GM23338 (cell line): ENCODE results near the gene KIF20B.

ENCODE experiments used
- CREB1 ChIP-seq: fragments of 250-450 bp; sonication (Bioruptor Pico); IDR thresholded peaks from 2 replicates; pipeline ENCODE4 v1.5.0; 2020; ENCODE audit warnings: low read depth, mild to moderate bottlenecking, moderate library complexity
- CTCF ChIP-seq, 2 experiments: fragments of 200-600 bp in 1 of 2; sonication (generic) in 1 of 2; conservative IDR thresholded peaks; 2 replicates each; pipeline versions ENCODE4 v1.5.1 to v1.6.1; 2016 to 2017; ENCODE audit warnings: antibody characterized with exemption in 2 of 2, low read depth in 2 of 2, mild to moderate bottlenecking in 2 of 2, moderate library complexity in 1 of 2
- ETS1 ChIP-seq: IDR thresholded peaks from 2 replicates; pipeline ENCODE4 v1.6.1; 2016; ENCODE audit warnings: antibody characterized with exemption
- EZH2 ChIP-seq: fragments of 200-600 bp; sonication (generic); IDR thresholded peaks from one replicate; pipeline ENCODE4 v1.8.0; 2017; ENCODE audit warnings: antibody characterized with exemption, mild to moderate bottlenecking, low read depth; ENCODE audit not compliant: unreplicated experiment
- EZH2phosphoT487 ChIP-seq: fragments of 200-600 bp; sonication (generic); IDR thresholded peaks from one replicate; pipeline ENCODE4 v1.8.1; 2018; ENCODE audit warnings: antibody characterized with exemption; ENCODE audit not compliant: unreplicated experiment
- POLR2AphosphoS5 ChIP-seq: IDR thresholded peaks from 2 replicates; pipeline ENCODE4 v1.6.1; 2016; ENCODE audit warnings: antibody characterized with exemption, low read depth
- REST ChIP-seq: IDR thresholded peaks from one replicate; pipeline ENCODE4 v1.6.1; 2018; ENCODE audit warnings: antibody characterized with exemption; ENCODE audit not compliant: unreplicated experiment

- no peak for TF ChIP-seq CTCF (conservative IDR thresholded peaks at IDR 0.05; ENCODE audit: low read depth in 2 of 2)
- TF ChIP-seq ETS1 = no peak
- TF ChIP-seq EZH2phosphoT487 = no peak
- TF ChIP-seq REST = no peak
- no peak for TF ChIP-seq POLR2AphosphoS5
- TF ChIP-seq CREB1 (CRISPR knock-in tag) = no peak
- no peak for TF ChIP-seq EZH2
Observed at GRCh38 chr10:89657302-89657701, 44.1 kb upstream of the KIF20B start.
